GM10847 (cell line): ENCODE data around the gene NFKBIE.

Experiments
- POLR2A ChIP-seq: IDR thresholded peaks from 2 replicates; pipeline ENCODE4 v1.6.1; 2011; ENCODE audit not compliant: insufficient read length; ENCODE audit errors: extremely low read depth

Gene NFKBIE

DNA sequence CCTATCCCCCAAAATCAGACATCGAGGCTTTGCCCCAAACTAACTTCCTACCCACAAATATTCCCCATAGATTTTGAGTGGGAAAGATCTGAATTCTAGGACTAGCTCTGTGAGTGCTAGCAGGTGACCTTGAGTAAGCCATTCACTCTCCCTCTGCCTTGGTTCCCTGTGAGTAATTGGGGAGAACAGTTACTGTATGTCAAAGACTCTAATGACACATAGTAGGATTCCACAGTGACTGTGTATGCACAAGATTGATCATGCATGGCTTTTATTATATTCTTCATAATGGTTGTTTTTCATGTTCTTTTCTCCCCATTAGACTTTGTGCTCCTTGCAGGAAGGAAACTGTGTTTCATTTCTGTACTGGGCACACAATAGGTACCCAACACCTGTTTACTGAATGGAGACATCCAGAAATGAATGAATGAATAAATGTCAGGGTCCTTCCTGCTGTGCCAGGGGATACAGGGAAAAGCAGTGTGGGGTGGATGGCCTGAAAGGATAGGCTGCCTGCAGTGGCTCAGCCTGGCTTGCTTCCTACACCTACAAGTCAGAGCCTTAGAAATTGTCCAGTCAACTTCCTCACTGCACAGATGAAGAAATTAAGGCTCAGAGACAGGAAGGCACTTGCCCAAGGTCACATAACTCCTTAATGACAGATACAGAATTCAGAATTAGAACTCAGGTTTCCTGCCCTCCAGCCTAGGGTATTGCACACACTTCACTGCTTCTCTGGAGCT, 4.0 kb upstream of the NFKBIE start:
- no peak for TF ChIP-seq POLR2A

DNA sequence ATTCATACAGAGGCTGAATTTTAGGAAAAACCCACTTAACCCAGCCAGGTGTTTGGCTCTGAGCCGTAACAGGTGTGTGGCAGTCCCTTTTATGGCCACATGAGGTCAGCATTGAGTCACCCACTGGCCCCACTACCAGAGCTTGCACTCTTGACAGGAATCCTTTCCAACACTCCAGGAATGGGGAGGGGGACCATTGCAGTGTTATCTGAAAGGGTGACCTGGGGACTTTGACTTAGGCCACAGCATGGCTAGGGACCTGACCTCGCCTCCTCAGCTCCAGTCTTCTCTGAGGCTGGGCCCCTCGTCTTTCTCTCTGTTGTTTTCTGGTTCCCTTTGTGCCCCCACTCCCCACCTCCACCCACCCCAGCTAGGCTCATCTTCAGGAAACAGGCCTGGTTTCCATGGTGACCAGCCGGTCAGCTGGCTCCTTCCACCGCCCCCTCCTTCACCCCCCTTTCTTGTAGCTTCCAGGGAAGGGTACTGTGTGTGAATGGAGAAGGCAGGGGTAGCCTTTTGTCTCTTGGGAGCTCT, 2.8 kb upstream of the NFKBIE start:
- TF ChIP-seq POLR2A: no peak

DNA sequence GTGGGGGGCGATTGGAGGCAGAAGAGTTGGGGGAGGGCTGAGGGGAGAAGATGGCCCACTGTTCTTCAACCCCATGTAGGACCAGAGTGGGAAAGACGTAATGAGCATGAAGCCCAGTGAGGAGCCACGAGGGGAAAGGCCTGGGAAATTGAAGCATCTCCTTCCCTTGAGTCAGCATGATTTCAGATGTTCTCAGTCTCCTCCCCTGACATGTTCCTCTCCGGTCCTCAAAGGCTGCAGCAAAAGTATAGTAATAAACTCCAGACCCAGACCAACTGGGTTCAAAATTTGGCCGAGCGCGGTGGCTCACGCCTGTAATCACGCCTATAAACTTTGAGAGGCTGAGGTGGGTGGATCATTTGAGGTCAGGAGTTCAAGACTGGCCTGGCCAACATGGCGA, 1.9 kb upstream of the NFKBIE start:
- TF ChIP-seq POLR2A: no peak

DNA sequence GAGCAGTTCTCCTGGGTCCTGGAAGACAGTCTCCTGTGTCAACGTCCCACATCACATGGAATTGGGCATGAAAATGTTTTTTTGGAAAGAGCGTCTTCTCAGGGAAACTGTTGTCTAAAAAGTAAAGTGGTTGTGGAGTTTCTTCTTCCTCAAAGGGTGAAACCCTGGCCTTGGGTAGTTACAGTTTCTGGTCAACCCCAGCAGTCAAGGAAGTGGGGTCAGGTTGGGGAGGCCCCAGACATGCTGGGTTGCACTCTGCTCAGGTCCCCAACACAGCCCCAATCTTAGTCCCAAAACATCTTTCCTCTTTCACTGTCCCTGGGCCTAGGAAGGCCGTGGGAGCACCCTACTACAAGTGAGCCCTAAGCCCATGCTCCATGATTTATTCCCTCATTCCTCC, 996 bp upstream of the NFKBIE start:
- TF ChIP-seq POLR2A: no peak

DNA sequence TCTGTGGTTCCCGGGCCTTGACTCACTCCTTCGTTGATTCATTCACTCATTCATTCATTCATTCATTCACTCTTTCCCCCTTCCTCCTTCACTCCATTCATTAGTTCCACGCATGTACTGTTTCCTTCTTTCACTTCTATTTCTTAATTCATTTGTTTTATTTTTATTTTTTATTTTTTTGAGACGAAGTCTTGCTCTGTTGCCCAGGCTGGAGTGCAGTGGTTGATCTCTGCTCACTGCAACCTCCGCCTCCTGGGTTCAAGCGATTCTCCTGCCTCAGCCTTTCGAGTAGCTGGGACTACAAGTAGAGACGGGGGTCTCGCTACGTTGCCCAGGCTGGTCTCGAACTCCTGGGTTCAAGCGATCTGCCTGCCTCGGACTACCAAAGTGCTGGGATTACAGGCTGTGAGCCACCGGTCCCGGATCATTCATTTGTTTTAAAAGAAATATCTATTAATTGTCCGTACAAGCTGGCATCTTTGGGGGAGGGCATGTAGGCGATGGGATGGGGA, 427 bp upstream of the NFKBIE start:
- TF ChIP-seq POLR2A: no peak

- peak; percentile 22 for TF ChIP-seq POLR2A
Measured at GRCh38 chr6:44264154-44265006, 971 bp downstream of the NFKBIE start.

GRCh38 chr6:44263354-44264100, 1.8 kb downstream of the NFKBIE start:
- TF ChIP-seq POLR2A: peak; percentile 35

DNA sequence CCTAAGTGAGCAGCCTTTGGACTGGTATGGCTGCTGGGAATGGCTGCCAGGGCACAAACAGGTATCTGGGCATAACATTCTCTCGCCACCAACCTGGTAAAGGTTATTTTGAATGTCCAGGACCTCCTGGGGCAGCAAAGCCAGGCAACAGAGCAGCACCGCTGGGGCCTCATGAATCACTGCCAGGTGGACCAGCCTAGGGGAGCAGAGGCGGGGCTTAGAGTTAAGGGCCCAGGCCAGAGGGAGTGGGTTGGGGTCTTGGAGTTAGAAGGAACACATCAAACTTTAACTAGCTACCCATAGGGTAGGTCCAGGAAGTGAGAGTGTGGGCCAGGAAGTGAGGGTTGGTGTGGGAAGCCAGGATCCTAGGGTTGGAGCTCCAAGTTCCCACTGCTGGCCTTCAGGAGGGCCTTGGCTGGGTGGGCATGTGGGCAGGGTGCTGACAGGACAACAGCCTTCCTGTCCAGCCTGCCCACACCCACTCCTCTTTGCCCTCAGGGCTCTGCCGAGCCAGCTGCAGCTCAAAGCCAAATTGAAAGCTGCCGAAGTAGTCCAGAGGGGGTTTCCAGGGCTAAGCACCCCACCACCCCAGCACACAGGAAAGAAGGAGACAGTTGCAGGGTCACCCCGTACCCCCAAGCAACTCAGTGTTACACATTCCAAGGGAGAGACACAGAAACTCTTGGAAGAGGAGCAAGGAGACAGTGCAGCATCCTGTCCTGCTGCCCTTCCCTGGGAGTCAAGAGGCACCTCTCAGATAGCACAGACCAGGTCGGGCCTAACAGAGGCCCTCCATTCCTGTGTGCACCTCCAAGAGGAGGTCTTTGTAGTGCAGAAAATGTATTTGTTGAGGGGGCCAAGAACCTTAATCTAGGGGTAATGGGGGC, 2.6 kb downstream of the NFKBIE start:
- peak; percentile 11 for TF ChIP-seq POLR2A

- TF ChIP-seq POLR2A: no peak
Measured at GRCh38 chr6:44261581-44261980, 3.8 kb downstream of the NFKBIE start.

- TF ChIP-seq POLR2A: no peak
Measured at GRCh38 chr6:44260451-44261297, 4.7 kb downstream of the NFKBIE start.

DNA sequence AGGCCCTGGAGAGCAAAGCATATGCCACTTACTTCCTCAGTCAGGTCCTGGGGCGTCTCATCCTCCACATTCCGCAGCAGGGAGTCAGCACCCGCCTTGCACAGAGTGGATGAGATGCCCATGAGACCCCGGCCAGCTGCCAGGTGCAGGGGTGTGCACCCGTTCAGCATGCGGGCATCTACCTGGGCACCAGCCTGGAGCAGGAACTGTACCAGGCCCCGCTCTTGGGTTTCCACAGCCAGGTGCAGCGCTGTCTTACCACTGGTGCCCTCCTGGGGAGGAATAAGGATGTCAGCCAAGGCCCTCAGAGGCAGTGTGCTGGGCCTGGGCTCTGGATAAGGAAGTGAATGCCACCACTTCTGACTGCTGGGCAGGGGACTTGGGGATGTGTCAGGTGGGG, 5.3 kb downstream of the NFKBIE start:
- TF ChIP-seq POLR2A: no peak

DNA sequence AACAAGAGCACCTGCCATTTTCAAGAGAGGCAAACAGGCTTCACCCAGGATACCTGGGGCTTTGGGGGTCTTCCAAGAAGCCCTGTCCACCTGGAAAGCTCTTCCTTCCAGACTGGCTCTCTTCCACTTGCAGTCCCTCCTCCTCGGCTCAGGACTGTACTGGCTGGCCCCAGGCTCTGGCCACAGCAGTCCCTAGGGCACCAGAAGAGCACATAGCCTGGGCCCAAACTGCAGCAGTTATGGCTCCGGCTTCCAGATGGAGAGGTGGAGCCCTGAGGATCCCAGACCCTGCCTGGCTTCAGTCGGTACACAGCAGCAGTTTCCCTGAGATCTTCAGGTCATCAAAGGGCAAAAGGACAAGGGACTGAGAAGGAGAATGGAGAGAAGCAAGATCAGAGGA, 6.4 kb downstream of the NFKBIE start:
- no peak for TF ChIP-seq POLR2A

DNA sequence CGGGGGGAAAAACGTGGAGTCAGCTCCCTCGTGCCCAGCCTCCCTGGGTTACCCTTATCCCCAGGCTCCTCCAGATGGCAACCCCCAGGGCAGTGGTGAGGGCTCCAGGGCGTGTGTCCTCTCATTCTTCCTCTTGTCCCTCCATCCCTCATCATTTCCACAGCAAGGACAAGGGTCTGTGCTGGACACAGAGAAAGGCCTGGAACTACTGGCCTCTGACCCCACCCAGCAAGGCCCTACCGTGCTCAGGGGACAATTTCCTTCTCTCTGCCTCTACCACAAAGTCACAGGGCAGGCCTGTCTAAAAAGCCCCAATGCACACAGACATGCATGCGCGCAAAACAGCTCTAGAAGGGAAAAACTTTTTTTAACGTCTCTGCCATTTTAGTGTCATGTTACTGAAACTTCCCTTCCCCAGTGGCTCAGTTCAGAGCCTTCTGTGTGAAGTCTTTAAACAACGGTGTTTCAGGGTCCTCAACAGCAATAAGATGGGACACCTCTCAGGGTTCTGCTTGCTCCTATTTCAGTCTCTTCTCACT, 7.0 kb downstream of the NFKBIE start:
- no peak for TF ChIP-seq POLR2A
